Mesenchymal stem cell (in vitro differentiated cells and primary cell): Measurements from ENCODE around the gene AFDN.

Source experiments
- DNase-seq: peaks from one replicate; pipeline ENCODE4 v3.0.0-alpha.2; 2013
- H2AFZ ChIP-seq: one replicate; pipeline ENCODE4 v1.6.1; 2013; ENCODE audit warnings: low read depth, mild to moderate bottlenecking, control low read depth, inconsistent platforms, low read length, moderate library complexity
- H2AK5ac ChIP-seq: 2 replicates; pipeline ENCODE4 v1.6.1; 2013; ENCODE audit warnings: low read length, moderate library complexity, mild to moderate bottlenecking, inconsistent platforms; ENCODE audit not compliant: severe bottlenecking
- H2BK120ac ChIP-seq: one replicate; pipeline ENCODE4 v1.6.1; 2013; ENCODE audit warnings: low read depth, mild to moderate bottlenecking, inconsistent platforms, low read length, moderate library complexity
- H2BK12ac ChIP-seq, 2 experiments: one replicate each; pipeline ENCODE4 v1.6.1; 2013; ENCODE audit warnings: inconsistent platforms in 2 of 2, low read length in 2 of 2, mild to moderate bottlenecking in 2 of 2, moderate library complexity in 2 of 2, control low read depth in 1 of 2
- H2BK15ac ChIP-seq: one replicate; pipeline ENCODE4 v1.6.1; 2013; ENCODE audit warnings: mild to moderate bottlenecking, low read depth, inconsistent platforms; ENCODE audit not compliant: poor library complexity, severe bottlenecking
- H2BK5ac ChIP-seq: 2 replicates; pipeline ENCODE4 v1.6.1; 2013; ENCODE audit warnings: low read depth, mild to moderate bottlenecking, low read length, control low read depth, inconsistent platforms; ENCODE audit not compliant: poor library complexity, severe bottlenecking
- H3K14ac ChIP-seq, 2 experiments: one replicate each; pipeline ENCODE4 v1.6.1; 2013; ENCODE audit warnings: inconsistent platforms in 2 of 2, low read length in 2 of 2, control low read depth in 1 of 2, mild to moderate bottlenecking in 1 of 2, moderate library complexity in 1 of 2
- H3K18ac ChIP-seq, 2 experiments: one replicate each; pipeline ENCODE4 v1.6.1; 2013; ENCODE audit warnings: inconsistent platforms in 2 of 2, low read length in 2 of 2, control low read depth in 1 of 2, low read depth in 1 of 2, mild to moderate bottlenecking in 1 of 2
- H3K23ac ChIP-seq, 2 experiments: one replicate each; pipeline ENCODE4 v1.6.1; 2013; ENCODE audit warnings: inconsistent platforms in 2 of 2, low read length in 2 of 2, mild to moderate bottlenecking in 2 of 2, moderate library complexity in 2 of 2, control low read depth in 1 of 2
- H3K27ac ChIP-seq: 2 replicates; pipeline ENCODE4 v1.5.1; 2013; ENCODE audit warnings: mild to moderate bottlenecking, moderate library complexity, low read length, control low read depth, inconsistent platforms; ENCODE audit not compliant: poor library complexity, severe bottlenecking
- H3K27me3 ChIP-seq, 2 experiments: 2 replicates each; pipeline versions ENCODE4 v1.6.1 to v1.7.0; 2013; ENCODE audit warnings: low read length in 2 of 2, mild to moderate bottlenecking in 2 of 2, moderate library complexity in 2 of 2, control low read depth in 1 of 2, inconsistent platforms in 1 of 2; ENCODE audit not compliant: control insufficient read depth in 1 of 2, insufficient read depth in 1 of 2
- H3K36me3 ChIP-seq, 2 experiments: 2 replicates each; pipeline versions ENCODE4 v1.6.1 to v1.7.0; 2013; ENCODE audit warnings: low read length in 2 of 2, control low read depth in 1 of 2, inconsistent platforms in 1 of 2, low read depth in 1 of 2, mild to moderate bottlenecking in 1 of 2; ENCODE audit not compliant: insufficient read depth in 2 of 2, control insufficient read depth in 1 of 2
- H3K4ac ChIP-seq, 2 experiments: one replicate each; pipeline ENCODE4 v1.6.1; 2013; ENCODE audit warnings: inconsistent platforms in 2 of 2, low read length in 2 of 2, mild to moderate bottlenecking in 2 of 2, moderate library complexity in 2 of 2, control low read depth in 1 of 2, low read depth in 1 of 2
- H3K4me1 ChIP-seq: 2 replicates; pipeline ENCODE4 v1.6.1; 2013; ENCODE audit warnings: low read depth, low read length, control low read depth; ENCODE audit not compliant: control insufficient read depth, insufficient read depth
- H3K4me2 ChIP-seq: 2 replicates; pipeline ENCODE4 v1.6.1; 2013; ENCODE audit warnings: low read length, mild to moderate bottlenecking, inconsistent platforms; ENCODE audit not compliant: poor library complexity, severe bottlenecking
- H3K4me3 ChIP-seq, 2 experiments: 2 replicates each; pipeline versions ENCODE4 v1.5.1 to v1.7.0; 2013; ENCODE audit warnings: low read length in 2 of 2, mild to moderate bottlenecking in 2 of 2, control low read depth in 1 of 2, low read depth in 1 of 2; ENCODE audit not compliant: insufficient read depth in 1 of 2
- H3K79me1 ChIP-seq: replicated peaks from 2 replicates; pipeline ENCODE4 v1.6.1; 2013; ENCODE audit warnings: mild to moderate bottlenecking, control low read depth, low read length, inconsistent platforms; ENCODE audit not compliant: poor library complexity, severe bottlenecking
- H3K9ac ChIP-seq: 2 replicates; pipeline ENCODE4 v1.7.0; 2013; ENCODE audit warnings: mild to moderate bottlenecking, low read length, moderate library complexity
- H3K9me3 ChIP-seq: 2 replicates; pipeline ENCODE4 v1.7.0; 2013; ENCODE audit warnings: mild to moderate bottlenecking, low read length; ENCODE audit not compliant: control insufficient read depth
- H4K8ac ChIP-seq: one replicate; pipeline ENCODE4 v1.6.1; 2013; ENCODE audit warnings: inconsistent platforms, mild to moderate bottlenecking, low read length, moderate library complexity
- H4K91ac ChIP-seq: one replicate; pipeline ENCODE4 v1.6.1; 2013; ENCODE audit warnings: mild to moderate bottlenecking, low read length, inconsistent platforms
- WGBS: methylation state at CpG from one replicate; pipeline ENCODE4 v1.1.7; 2013; ENCODE audit warnings: mixed read lengths; 5-methylcytosine and 5-hydroxymethylcytosine counted together

Gene AFDN

GRCh38 chr6:167963589-167964057 lies 136.9 kb downstream of the AFDN start:
- peaks cover 28 to 50% of the 10 kb centered on the region in 2 experiments for H3K36me3 ChIP-seq

GRCh38 chr6:167965592-167966539 lies 139.2 kb downstream of the AFDN start:
- H2BK15ac ChIP-seq = no peak overlapping the region

More at GRCh38 chr6:167963589-167964057, 136.9 kb downstream of the AFDN start:
- peaks cover 15% of the 10 kb centered on the region for H3K79me1 ChIP-seq
- H4K91ac ChIP-seq = no peak overlapping the region
- H2AK5ac ChIP-seq = no peak overlapping the region
- no peak overlapping the region for H3K18ac ChIP-seq
- H3K4me1 ChIP-seq = peaks cover 5% of the 10 kb centered on the region
- no peak overlapping the region for H3K27ac ChIP-seq
- no peak overlapping the region for H3K23ac ChIP-seq
- no peaks in the 10 kb centered on the region for H3K9me3 ChIP-seq
- H2BK120ac ChIP-seq = no peak overlapping the region
- H3K4ac ChIP-seq = no peak overlapping the region
- no peak overlapping the region for H3K9ac ChIP-seq
- DNase-seq = no peak
- no peak overlapping the region for H2BK15ac ChIP-seq
- H2BK12ac ChIP-seq = peak overlapping the region in 1 of 2 experiments; percentile 51
- no peak overlapping the region for H3K4me3 ChIP-seq
- H3K14ac ChIP-seq = no peak overlapping the region
- no peak overlapping the region for H3K4me2 ChIP-seq
- no peak overlapping the region for H2AFZ ChIP-seq
- WGBS = 93% methylated on average over 4 of the region's 8 CpGs
- H2BK5ac ChIP-seq = no peak overlapping the region
- H4K8ac ChIP-seq = no peak overlapping the region
- H3K27me3 ChIP-seq = no peaks in the 10 kb centered on the region

GRCh38 chr6:167966540-167966905 lies 139.8 kb downstream of the AFDN start:
- H3K4me2 ChIP-seq = no peak overlapping the region
- H3K23ac ChIP-seq = no peak overlapping the region
- no peak overlapping the region for H2BK15ac ChIP-seq
- 98% methylated on average over 7 of the region's 8 CpGs for WGBS
- no peak overlapping the region for H3K14ac ChIP-seq
- no peak for DNase-seq
- no peak overlapping the region for H2AFZ ChIP-seq
- peak overlapping the region; percentile 32 for H4K8ac ChIP-seq
- no peak overlapping the region for H3K9ac ChIP-seq
- no peaks in the 10 kb centered on the region for H3K9me3 ChIP-seq
- peaks cover 5% of the 10 kb centered on the region for H3K4me1 ChIP-seq
- no peak overlapping the region for H2AK5ac ChIP-seq
- no peak overlapping the region for H2BK120ac ChIP-seq
- no peak overlapping the region for H3K4ac ChIP-seq
- peaks cover 29 to 68% of the 10 kb centered on the region in 2 experiments for H3K36me3 ChIP-seq
- H2BK12ac ChIP-seq = no peak overlapping the region
- no peak overlapping the region for H3K18ac ChIP-seq
- no peak overlapping the region for H3K4me3 ChIP-seq
- H3K79me1 ChIP-seq = peaks cover 12% of the 10 kb centered on the region
- H2BK5ac ChIP-seq = no peak overlapping the region
- H3K27ac ChIP-seq = no peak overlapping the region
- H3K27me3 ChIP-seq = no peaks in the 10 kb centered on the region
- no peak overlapping the region for H4K91ac ChIP-seq

More at GRCh38 chr6:167965592-167966539, 139.2 kb downstream of the AFDN start:
- Histone ChIP-seq H3K4me1 (peaks cover 5% of the 10 kb centered on the region), H3K36me3 (peaks cover 29 to 68% of the 10 kb centered on the region in 2 experiments), H3K4me3 (no peak overlapping the region), H3K18ac (no peak overlapping the region), H3K4me2 (no peak overlapping the region), H3K4ac (no peak overlapping the region), H2BK120ac (no peak overlapping the region), H3K27me3 (no peaks in the 10 kb centered on the region), H4K8ac (no peak overlapping the region), H2AFZ (no peak overlapping the region), H3K14ac (no peak overlapping the region), H2BK5ac (no peak overlapping the region), H3K23ac (no peak overlapping the region), H3K9ac (no peak overlapping the region), H3K27ac (no peak overlapping the region), H2BK12ac (no peak overlapping the region), H4K91ac (no peak overlapping the region), H3K79me1 (peaks cover 13% of the 10 kb centered on the region), H3K9me3 (no peaks in the 10 kb centered on the region), H2AK5ac (no peak overlapping the region)
- 95% methylated on average over 15 of the region's 39 CpGs for WGBS
- no peak for DNase-seq

- Histone ChIP-seq H3K9ac (no peak overlapping the region), H2AK5ac (no peak overlapping the region), H2AFZ (no peak overlapping the region), H3K14ac (no peak overlapping the region), H3K27ac (no peak overlapping the region), H3K27me3 (no peaks in the 10 kb centered on the region), H3K4me2 (no peak overlapping the region), H3K23ac (no peak overlapping the region), H3K9me3 (no peaks in the 10 kb centered on the region), H3K4me3 (no peak overlapping the region), H2BK120ac (no peak overlapping the region), H4K91ac (no peak overlapping the region), H3K18ac (no peak overlapping the region), H3K79me1 (peaks cover 5% of the 10 kb centered on the region), H3K4ac (no peak overlapping the region), H2BK15ac (no peak overlapping the region), H2BK12ac (no peak overlapping the region), H2BK5ac (no peak overlapping the region), H3K36me3 (peaks cover 28 to 58% of the 10 kb centered on the region in 2 experiments), H4K8ac (no peak overlapping the region), H3K4me1 (peaks cover 5% of the 10 kb centered on the region)
- DNase-seq = no peak
- WGBS = 74% methylated on average over 6 of the region's 6 CpGs
Observed at GRCh38 chr6:167968091-167968490, 141.4 kb downstream of the AFDN start.
